Stimulated activated CD8-positive, alpha-beta memory T cell treated with anti-CD3 and anti-CD28 coated beads, Interleukin-12 subunit alpha, Interleukin-12 subunit beta, amount 100 ng/mL, for 24 hours (primary cell): ENCODE data around the gene RFESD.
A peak's percentile ranks its signal among the peaks of the same experiment; 100 is the strongest.
"Not testable (repeated sequence)": the region's sequence is repeated elsewhere in the genome, so short reads cannot be mapped to it uniquely, and the experiment has no call there.

ENCODE experiments used
- DNase-seq: peaks from one replicate; pipeline ENCODE4 v3.0.0-alpha.2; 2020; ENCODE audit errors: extremely low read depth

Gene RFESD

DNA sequence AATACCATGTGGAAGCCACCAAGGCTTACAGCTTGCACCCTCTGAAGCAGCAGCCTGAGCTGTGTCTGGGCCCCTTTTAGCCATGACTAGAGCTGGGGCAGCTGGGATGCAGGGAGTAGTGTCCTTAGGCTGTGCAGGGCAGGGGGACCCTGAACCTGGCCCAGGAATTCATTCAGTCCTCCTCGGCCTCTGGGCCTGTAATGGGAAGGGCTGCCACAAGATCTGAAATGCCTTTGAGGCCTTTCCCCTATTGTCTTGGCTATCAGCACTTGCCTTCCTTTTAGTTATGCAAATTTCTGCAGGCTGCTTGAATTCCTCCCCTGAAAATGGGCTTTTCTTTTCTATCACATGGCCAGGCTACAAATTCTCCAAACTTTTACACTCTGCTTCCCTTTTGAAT, 17.6 kb upstream of the RFESD start:
- DNase-seq, result no peak

DNA sequence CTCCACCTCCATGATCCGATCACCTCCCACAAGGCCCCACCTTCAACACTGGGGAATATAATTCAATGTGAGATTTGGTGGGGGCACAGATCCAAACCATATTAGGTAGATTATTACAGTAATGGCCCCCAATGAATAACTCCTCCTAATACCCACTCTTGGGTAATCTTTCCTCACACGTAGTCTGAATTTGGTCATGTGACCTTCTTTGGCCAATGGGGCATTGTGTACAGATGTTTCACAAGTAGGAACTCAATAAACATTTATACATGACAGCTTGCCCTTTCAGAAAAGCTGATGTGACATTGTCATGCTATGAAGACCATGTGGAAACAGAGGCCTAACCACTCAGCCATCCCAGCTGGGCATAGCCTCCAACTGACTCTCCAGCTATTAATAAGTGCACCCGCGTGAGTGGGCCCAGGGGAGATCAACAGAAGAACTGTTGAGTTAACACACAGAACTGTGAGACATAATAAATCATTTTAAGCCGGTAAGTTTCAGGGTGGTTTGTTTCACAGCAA, 16.1 kb upstream of the RFESD start:
- no peak for DNase-seq

DNA sequence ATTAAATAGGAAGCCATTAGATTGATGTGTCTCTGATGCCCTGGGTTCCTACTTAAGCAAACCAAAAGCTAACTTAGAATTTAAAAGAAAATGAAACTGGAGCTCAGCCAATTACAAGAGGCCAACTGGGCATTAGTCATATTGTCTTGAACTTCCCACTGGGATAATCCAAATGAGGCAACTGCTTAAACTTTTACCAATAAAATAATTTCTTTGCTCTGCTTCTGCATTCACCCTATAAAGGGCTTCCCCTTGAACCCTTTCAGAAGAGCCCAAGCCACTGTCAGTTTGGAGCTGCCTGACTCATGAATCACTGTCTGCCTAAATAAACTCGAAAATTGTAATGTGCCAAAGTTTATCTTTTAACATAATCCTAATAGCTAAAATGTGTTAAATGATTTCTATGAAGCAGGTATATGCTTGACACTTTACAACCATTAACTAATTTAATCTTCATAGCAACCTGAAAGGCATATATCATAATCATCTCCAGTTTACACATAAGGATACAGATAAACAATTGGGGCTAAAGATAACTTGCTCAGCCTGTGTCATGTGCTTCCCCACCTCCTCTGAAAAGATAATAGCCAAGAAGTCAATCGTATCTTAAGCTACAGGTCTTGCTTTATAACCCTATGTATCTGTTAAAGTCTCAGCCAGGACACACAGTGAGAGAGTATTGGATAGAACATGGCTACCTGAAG, 15.2 kb upstream of the RFESD start:
- no peak for DNase-seq

DNA sequence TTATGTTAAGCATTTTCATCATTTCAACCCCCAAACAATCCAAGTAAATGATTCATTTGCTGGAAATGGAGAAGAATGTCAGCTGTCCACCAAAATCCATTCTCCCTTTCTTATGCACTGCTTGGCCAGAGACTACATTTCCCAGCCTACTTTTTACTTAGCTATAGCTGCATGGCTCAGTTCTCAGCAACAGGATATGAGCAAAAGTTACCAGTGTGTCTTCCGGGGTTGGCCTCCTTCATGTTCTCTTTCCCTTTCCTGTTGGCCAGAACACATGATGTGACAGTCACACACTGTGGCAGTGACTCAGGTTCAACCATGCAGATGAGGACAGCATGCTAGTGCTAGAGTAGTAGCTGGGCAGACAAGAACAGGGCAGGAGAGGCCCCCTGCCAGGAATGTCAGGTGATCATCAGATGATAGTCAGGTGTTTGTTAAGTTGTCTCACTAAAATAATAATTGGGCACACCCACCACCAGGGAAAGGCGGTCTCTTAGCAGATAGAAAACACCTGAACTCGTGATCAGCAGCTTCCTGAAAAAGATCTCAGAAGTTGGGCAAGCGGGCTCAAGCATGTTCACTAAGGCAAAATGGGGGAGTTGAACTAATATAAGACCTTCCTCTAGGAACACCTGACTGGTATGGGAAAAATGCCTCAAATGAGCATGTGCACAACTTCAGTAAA, 14.4 kb upstream of the RFESD start:
- DNase-seq, result peak; percentile 40

DNA sequence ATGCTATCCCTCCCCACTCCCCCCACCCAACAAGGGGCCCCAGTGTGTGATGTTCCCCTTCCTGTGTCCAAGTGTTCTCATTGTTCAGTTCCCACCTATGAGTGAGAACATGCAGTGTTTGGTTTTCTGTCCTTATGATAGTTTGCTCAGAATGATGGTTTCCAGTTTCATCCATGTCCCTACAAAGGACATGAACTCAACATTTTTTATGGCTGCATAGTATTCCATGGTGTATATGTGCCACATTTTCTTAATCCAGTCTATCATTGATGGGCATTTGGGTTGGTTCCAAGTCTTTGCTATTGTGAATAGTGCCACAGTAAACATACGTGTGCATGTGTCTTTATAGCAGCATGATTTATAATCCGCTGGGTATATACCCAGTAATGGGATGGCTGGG, 13.6 kb upstream of the RFESD start:
- DNase-seq, result not testable (repeated sequence)

DNA sequence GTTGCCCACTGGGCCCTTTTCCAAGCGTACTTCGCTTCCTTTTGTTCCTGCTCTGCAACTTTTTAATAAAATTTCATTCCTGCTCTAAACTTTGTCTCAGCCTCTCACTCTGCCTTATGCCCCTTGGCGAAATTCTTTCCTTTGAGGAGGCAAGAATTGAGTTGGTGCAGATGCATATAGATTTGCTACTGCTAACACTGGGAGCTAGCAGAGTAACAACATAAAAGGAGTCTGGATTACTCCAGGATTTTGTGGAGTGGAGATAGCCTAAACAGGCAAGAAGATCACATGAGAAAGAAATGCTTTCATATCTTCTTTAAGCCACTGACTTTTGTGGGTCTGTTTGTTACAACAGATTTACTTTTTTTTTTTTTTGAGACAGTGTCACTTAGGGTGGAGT, 12.9 kb upstream of the RFESD start:
- DNase-seq, result no peak

DNA sequence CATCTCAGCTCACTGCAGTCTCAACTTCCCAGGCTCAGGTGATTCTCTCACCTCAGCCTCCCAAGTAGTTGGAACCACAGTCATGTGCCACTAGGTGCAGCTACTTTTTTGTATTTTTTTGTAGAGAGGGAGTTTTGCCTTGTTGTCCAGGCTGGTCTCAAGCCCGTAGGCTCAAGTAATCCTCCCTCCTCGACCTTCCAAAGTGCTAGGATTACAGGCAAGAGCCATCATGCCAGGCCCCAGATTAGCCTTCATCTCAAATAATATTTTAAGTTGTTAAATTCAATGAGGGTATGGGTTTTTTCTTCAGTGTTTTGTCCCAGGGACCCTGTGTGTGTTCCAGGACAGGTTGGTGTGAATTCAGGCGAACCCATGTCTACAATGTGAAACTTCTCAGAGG, 12.5 kb upstream of the RFESD start:
- no peak for DNase-seq

DNA sequence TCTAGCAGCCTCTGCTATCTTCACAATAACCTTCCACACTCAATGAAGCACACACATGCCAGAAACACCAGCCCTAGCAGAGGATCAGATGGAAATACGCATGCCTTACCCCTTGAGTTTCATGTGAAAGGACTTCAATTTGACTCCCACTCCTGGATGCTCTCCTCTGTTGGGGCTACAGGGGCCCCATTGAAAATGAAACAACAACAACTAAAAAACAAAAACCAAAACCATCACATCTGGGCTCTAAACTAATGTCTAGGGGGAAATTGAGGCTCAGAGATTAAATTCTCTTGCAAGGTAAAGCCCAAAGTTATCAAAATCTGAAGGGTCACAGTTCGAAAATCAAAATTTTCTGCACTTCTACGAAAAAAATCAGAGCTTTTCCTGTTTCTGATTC, 7.9 kb upstream of the RFESD start:
- DNase-seq, result no peak

DNA sequence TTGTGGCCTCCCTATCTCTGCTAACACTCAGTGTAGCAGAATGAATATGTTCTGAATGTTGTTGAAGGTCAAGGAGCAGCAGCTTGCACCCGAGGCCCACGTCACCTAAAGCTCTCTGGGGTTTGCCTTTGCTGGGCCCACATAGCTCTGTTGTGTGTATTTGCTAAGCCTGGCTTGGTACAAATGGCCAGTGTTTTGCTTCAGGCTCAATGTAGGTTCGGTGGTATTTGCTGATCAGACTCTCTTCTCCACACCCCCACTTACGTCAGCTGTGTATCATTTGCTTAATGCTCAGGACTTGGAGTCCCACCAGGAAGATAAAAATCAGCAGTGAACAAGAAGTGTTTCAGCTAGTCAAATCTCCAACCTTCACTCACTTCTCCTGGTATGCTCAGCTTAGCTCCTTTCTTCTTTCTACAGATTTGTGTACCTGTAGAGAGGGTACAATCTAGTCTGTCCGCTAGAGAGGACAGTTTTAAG, 4.8 kb upstream of the RFESD start:
- no peak for DNase-seq

DNA sequence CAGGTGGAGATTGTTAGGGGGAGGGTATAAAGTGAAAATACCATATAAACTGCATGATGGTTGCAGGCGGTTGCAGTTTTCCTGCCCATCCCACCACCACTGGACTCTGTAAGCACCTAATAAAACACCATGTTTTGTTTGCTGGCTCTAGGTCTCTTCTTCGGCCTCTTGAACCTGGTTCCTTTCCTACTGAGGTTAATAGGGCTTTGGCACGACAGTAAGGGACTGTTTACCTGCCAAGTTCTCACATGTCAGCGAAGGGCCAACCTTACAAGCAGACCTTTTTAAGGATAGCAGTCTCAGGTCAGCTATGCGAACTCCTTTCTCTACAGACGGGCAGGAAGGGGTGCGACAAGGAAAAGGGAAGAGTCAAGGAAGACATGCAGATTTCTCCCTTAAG, 3.4 kb upstream of the RFESD start:
- no peak for DNase-seq

DNA sequence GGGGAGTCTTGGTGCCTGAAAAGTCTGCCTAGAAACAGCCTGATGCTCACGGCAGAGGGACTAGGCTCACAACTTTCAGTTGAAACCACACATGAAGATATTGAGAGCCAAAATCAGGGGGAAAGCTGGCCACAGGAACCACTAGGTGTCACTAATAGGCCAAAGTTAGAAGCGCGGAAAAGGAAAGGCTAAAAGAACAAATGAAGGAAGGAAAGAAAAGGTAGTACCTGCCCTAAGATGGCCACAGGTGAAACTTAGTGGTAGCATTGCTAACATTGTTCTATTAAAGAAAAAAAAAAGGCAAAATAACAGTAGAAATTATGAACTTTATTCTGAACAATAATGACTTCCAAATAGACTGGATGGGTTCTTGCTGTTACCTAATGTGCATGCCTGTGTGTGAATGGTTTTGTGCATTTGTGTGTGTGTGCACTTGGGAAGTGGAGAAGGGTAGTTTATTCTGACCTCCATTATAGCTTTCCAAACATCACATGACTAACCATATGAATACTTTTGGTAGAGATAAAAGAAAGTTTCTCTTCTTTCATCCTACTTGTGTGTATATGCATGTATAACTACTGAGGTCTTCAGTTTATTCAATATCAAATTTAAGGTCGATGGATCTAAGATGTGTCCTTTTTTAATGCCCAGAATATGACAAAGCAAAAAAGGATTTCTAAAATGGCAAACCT, 2.1 kb upstream of the RFESD start:
- no peak for DNase-seq

DNA sequence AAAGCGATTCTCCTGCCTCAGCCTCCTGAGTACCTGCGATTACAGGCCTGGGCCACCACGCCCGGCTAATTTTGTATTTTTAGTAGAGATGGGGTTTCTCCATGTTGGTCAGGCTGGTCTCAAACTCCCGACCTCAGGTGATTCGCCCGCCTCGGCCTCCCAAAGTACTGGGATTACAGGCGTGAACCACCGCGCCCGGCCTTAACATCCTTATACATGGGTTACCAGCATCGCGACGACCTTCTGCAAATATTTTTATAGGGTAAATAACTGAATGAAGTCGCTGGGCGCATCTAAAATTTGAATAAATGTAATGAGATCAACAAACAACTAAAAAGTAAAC, 380 bp upstream of the RFESD start:
- DNase-seq, result not testable (repeated sequence)

DNA sequence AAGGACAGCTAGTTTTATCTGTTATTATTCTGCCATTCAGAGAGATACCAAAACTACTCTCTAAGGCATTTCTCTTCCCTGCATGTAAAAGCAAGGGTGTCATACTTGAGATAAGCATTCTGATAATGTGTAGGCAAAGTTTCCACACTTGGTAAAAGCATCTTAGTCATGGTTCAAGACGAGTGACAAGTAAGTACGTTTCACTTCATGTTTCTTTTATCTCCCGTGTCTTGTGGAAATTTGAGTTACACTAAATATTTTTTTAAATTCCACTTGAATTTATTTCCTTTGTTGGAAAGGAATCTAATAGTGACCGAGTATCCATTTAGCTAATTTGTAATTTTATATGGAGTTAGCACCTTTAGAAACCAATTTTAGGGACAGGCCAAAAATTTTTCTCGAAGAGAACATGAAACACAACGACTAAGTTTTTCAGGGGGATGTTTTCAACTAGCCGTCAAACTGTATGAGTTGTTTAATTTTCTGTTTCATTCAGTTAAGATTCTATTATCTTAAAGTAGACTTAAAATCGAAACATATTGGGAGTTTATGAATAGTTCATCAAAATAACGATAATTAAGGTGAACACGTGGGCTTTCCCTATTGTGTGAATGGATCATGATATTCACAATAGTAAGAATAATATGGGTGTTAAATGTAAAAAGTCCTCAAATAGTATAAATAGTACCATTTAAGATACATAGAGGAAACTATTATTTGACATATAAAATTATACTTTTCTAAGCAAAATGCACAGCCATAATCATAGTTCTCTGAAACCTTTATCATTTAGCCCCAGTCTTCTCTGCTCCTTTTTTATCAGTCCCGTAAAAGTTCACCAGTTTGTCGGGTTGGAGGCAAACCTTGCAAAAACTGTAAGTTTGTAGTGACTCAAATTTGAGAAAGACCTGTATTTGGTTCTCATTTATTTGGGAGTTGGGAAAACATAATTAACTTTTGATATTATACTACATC, 1.6 kb downstream of the RFESD start:
- DNase-seq, result no peak

DNA sequence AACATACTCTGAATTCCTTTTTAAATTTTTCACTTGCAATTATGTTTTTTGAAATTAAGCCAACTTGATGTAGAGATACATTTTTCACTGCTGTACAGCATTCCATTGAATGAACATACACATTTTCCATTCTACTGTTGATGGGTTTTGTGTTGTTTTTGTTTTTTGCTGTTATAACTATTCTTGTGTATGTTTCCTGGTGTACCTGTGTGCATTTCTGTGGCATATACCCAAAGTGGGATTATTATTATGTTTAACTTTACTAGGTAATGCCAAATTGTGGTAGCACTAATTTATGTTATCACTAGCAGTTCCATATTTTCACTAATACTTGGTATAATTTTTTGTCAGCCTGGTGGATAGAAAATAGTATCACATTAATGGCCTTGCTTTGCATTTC, 2.7 kb downstream of the RFESD start:
- no peak for DNase-seq

DNA sequence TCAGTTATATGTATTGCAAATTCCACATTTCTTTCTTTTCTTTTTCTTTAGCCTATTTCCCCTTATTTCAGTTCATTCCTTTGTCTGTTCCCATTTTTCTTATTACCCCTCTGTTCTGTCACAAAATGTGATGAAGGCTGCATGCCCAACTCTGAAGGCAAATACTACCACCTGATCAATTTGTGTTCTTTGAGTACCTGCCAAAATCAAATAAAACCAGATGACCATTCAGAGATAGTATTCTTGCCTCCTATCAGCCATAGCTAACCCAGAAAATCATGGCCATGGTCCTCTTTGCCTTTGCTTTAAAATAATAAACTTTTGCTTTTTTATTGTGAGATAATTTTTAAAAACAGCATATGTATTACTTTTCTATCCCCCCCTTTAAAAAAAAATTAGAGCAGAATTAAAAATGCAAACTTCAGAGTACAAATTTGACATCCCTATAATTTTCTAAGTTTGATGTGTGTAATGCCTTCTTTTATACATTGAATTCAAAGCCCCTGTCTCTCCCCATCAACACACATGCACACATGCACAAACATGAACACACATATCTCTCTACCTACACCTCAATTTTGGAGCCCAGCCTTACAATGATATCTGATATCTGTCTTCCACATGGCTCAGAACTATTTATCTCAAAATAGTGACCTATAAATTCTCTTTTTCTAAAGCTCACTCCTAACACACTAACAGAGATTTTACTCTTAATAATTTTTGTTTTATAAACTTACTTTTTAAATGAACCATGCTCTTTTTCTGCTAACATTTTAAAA, 3.5 kb downstream of the RFESD start:
- DNase-seq, result no peak

DNA sequence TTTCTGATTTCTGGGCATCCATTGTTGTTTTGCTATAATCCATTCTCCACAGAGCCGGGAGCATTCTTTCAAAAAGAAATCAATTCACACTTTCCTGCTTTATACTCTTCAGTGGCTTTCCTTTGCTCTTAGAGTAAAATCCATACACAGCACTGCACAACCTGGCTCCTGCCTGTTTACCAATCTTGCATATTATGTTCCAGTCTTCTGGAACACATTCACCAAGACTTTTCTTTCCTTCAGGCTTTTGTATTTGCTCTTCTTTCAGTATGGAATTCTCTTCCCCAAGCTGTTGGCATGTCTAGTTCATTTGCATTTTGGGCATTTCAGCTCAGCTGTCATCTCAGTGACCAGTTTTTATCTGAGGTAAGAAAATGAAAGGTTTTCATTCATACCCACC, 6.3 kb downstream of the RFESD start:
- DNase-seq, result no peak

DNA sequence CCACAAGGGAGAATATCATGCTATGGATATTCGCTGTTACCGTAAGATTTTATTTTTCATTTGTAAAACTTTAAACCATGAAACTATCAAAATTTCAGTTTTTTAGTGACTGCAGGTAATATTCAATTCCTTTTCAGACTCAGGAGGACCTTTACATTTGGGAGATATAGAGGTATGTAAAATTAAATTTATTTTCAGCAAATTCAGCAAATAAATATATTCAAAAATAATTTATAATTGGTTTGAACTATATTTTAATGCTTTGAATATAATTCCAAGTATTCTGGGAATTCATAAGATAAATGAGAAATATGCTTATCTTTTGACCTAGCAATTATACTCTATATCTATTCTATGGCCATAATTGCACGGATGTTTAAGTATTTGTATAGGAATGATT, 7.6 kb downstream of the RFESD start:
- DNase-seq, result no peak

DNA sequence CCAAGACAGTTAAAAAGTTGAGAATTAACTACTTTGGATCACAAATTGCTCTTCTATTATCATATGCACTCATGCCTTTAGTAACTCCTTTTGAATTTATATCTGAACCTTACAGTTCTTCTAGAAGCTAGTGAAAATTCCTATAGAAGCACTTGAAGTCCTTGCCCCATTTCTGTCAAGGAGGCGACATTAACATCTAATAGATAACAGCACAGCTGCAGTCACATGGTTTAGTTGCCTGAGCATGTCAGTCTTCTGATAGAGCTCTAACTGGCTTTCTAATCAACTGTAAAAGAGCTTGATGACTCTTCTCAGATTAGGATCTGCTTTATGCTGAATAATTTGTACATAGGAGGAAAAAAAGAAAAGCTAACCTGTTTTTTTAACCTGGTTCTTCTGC, 9.0 kb downstream of the RFESD start:
- no peak for DNase-seq

DNA sequence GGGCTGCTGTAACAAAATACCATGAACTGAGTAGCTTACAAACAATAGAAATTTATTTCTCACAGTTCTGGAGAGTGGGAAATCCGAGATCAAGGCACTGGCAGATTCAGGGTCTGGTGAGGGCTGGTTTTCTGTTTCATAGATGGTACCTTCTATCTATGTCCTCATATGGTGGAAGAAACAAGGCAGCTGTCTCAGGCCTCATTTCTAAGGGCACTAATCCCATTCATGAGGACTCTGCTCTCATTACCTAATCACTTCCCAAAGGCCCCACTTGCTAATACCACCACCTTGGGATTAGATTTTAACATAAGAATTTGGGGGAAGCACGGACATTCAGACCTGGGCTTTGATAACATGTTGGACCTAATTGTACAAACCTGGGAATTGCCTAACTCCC, 13.5 kb downstream of the RFESD start:
- no peak for DNase-seq

DNA sequence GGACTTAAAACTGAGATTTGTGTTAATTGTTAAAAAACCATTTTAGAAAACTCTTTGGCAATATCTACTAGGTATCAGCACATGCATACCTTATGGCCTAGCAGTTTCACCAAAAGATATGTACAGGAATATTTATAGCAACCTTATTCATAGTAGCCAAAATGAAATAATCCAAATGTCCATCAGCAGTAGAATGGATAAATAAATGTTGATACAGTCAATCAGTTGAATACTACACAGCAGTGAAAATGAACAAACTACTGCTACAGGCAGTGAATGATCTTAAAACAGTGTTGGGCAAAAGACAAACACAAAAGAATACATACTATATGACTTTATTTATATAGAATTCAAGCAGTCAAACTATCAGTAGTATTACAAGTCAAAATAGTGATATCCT, 16.4 kb downstream of the RFESD start:
- DNase-seq, result no peak

DNA sequence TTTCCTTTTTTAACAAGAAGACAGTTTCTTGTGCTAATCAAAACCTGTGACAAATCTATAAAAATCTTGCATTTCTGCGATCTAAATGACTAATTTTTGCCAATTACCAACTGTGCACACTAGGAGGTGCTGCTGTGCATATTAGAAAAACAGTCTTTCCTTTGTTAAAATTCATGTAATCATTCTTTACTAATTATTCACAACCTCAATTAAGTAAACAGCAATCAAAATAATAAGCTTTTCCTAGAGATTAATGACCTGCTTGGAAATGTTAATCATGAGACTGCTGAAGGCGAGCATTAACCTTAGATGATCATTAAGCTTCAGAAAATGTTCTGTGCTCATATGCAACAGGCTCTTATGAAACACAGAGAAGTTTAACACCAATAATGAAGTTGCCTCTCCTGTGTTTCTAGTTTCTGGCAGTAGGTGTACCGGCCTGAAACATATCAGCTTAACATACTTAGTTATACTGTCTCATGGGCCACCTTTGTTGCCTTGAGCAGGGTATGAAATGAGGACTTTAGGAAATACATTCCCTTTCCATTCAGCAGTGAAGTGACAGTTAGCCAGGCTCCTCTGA, 17.7 kb downstream of the RFESD start:
- DNase-seq, result no peak
